HG02759 (cell line): ENCODE data around the gene SECTM1.
"Not testable (repeated sequence)": the region's sequence is repeated elsewhere in the genome, so short reads cannot be mapped to it uniquely, and the experiment has no call there.

ENCODE experiments used
- ATAC-seq: cut with Tn5 transposase; IDR thresholded peaks from one replicate; pipeline ENCODE4 v1.9.1; 2021; ENCODE audit warnings: mild to moderate bottlenecking, moderate library complexity; ENCODE audit not compliant: unreplicated experiment

The SECTM1 gene

DNA sequence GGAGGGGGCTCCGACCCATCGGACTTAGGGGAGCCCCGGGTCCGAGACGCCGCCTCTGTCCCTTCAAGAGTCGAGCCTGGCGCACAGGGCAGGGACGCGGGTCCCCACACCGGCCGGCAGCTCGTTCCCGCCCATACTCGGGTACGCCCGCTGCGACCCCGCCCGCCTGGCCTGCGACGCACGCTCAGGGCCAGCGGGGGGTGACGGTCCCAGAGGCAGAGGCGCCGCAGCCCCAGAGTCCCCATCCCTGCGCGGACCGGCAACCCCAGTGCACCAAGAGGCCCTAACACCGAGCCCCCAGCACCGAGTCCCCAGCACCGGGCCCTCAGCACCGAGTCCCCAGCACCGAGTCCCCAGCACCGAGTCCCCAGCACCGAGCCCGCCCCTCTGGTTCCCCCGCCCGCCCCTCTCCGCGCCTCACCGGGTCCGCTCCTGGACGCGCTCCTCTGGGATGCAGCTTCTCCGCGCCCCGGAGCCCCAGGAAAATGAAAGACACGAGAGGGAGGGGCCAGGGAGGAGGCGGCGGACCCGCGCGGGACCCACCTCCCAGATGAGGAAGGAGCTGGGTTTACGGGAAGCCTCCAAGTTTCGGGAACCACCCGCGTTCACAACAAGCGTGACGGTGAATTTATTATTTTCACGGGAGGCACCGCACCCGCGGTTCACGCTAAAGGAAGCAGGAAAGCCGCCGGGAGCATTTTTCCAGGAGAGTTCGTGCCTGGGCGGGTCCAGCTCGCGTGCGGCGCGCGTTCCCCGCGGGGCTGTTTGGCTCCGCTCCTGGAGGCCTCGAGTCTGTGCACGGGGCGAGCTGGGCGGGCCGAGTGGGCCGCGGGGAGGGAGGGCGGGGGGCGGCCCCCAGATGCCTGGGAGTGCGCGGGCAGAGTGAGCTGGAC is at the start of gene SECTM1:
Gene SECTM1, minus strand, starts transcription at position 488 of the 893 bp plus-strand sequence. CDS start 6,526 bp downstream, outside the sequence.
- ATAC-seq = no peak

DNA sequence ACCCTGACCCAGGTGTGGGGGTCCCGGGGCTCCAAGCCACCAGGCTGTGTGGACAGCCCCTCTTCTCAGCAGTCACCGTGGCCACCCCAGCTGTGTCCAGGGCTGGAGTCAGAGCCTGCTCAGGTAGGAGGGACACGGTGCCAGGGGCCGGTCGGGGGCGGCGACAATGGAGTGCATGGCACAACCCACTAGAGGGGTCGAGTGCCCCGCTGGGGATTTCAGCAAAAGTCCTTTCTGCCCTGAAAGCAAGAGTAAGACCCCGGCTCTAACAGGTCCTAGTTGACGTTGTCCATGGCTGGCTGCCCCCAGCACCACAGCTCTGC is 49.3 kb upstream of the SECTM1 start:
- no peak for ATAC-seq

DNA sequence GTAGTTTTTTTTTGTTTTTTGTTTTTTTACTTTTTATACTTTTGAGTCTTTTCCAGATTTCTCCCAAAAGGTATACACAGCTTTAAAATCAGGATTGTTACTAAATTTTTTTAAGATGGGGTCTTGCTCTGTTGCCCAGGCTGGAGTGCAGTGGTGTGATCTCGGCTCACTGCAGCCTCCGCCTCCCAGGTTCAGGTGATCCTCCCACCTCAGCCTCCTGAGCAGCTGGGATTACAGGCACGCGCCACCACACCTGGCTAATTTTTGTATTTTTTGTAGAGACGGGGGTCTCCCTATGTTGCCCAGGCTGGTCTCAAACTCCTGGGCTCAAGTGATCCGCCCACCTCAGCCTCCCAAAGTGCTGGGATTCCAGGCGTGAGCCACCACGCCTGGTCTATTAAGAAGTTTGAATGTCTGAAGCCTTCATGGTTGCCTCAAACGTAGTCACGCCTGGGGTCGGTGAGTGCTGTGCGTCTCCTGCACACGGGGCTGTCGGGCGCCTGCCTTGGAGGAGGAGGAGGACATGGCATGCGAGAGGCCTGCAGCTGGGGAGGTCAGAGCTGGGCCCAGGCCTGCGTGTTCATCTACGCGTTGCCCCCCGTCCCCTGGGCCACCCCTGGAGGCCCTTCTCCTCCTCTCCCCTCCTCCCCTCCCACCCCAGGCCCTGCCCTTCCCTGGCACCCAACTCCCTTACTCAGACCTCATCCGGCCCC is 48.8 kb upstream of the SECTM1 start:
- not testable (repeated sequence) for ATAC-seq

DNA sequence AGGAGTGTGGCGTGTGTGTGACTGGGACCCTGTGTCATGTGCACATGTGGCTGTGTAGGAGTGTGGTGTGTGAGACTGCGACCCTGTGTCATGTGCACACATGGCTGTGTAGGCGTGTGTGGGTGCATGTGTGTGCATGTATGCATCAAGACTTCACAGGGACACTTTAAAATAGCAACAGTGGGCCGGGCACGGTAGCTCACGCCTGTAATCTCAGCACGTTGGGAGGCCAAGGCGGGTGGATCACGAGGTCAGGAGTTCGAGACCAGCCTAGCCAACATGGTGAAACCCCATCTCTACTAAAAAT is 48.1 kb upstream of the SECTM1 start:
- ATAC-seq = not testable (repeated sequence)

DNA sequence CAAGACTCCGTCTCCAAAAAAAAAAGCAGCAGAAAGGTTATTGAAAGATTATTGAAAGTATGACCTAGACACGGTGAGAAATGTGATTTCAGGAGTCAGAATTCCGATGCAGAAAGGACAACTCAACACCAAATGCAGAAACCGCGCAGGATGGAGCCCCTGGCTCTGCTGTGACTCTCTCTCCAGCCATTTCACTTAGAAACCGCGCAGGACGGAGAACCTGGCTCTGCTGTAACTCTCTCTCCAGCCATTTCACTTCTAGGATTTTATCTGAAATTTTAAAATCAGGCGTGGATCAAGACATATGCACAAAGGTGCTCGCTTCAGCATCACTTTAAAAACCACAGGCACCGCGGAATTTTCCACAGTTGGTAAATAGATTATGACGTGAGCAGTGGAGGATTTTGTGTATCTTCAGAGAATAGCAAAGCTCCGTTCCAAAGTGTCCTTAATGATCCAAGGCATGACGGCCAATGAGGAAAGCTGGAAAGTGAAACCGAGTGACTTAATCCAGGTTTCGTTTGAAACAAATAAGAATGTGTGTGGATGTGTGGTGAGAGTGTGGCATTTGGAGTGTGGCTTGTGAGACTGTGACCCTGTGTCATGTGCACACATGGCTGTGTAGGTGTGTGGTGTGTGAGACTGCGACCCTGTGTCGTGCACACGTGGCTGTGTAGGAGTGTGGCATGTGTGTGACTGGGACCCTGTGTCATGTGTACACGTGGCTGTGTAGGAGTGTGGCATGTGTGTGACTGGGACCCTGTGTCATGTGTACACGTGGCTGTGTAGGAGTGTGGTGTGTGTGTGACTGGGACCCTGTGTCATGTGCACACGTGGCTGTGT is 47.5 kb upstream of the SECTM1 start:
- ATAC-seq = no peak

DNA sequence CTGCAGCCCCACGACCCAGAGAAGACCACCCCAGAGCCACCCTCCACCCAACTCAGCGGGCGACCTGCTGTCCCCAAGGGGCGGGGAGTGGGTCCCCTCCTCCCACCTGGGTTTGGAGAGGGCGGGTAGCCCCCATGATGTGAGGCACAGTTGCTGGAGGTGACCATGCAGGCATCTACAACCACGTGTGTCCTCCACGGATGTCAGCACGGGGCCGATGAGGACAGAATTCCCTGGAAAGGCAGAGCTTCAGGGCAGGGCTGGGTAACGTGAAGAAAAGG is 45.1 kb upstream of the SECTM1 start:
- ATAC-seq = no peak

DNA sequence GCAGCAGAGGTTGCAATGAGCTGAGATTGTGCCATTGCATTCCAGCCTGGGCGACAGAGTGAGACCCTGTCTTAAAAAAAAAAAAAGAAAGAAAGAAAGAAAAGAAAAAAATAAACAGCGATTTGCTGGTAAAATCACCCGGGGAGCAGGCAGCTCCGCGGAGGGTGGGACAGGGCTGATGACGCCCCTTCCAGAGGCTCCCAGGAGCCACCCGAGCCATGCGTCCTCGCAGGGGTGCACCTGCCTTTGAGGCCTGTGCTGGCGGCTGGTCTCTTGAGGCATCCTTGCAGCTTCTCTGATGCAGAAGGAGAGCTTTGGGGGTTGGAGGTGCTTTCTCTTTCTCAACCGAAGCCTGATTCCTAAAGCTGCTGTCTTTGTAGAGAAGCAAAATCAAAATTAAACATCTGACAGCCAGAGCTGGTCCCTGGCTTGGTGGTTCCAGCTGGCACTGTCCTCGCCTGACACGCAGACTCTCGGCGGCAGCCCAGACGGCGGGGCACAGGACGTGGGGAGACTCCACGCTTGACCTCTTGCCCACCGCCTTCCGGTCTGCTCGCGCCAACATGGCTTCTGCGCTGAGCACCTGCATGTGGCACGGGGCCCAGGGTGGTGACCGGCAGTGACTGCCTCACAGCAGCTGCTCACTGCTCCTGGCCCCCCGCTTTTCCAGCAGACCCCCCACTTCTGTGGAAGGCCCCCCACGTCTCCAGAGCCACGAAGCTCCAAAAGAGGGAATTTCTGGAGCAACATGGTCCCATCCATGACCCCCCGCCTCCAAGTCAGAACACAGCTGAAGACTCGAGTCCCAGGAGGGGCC is 44.6 kb upstream of the SECTM1 start:
- ATAC-seq = no peak

DNA sequence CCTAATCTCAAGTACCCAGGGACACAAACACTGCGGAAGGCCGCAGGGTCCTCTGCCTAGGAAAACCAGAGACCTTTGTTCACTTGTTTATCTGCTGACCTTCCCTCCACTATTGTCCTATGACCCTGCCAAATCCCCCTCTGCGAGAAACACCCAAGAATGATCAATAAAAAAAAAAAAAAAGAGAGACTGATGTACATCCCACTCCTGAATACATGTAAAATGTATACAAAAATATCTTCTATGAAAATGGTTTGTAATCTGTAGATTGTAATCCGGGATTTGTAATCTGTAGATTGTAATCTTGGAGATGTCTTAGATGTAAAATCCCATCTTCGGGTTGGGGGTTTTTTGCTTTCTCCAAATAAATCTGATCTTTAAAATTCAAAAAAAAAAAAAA is 43.7 kb upstream of the SECTM1 start:
- ATAC-seq = not testable (repeated sequence)

DNA sequence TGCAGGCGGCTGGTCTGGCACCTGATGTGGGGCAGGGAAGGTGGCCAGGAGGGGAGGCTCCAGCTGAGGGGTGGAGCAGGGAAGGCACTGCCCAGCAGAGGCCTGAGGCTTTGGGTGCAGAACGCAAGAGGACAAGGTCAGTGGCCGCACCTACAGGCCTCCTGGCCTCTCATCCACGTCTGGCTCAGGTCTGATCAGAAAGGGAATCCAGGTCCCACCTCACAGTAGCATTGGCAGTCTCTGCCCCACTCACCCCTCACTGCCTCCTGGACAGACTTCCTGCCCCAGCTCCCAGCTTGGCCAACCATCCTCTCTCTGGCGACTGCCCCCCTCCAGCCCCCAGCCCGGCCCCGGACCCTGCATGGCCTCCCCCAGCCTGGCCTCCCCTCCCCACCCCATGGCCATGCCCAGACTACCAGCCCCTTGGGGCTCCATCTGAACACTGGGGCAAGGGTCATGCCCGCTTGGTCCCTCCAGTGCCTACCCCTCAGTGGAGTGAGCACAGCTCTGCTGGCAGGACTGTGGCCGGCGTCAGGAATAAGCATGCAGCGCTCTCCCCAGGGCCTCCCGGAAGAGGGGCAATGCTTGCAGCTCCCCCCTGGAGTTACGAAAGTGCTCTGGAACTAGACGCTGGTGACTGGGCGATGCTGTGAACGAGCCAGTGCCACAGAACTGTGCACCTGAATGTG is 42.6 kb upstream of the SECTM1 start:
- ATAC-seq = no peak

DNA sequence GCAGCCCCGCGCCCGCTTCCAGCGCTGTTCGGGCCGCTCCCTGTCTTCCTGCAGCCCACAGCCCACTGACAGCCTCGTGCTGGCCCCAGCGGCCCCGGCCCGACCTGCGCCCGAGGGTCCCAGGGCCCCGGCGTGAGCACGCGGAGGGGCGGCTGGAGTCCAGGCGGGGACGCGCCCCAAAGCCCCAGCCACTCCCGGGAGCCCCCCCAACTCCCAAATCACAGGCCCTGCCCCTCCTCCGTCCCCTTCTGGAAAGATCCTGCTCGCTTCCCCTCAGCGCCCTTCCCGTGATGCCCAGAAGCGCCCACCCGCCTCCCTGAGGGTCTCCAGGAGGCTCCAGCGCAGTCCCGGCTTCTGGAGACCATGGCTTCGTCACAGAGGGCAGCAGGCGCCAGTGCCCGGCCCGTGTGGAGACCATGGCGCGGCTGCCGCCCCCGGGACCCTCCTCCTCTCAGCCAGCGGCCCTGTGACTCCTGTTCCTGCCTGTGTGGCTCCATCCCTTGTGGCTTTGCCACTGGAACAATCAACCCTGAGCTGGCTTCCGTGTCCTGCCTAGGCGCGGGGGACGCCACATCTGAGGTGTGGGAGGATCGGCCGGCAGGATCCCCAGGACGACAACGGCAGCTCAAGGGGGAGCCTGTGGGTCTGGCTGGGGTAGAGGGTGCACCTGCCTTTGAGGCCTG is 41.9 kb upstream of the SECTM1 start:
- ATAC-seq = no peak

DNA sequence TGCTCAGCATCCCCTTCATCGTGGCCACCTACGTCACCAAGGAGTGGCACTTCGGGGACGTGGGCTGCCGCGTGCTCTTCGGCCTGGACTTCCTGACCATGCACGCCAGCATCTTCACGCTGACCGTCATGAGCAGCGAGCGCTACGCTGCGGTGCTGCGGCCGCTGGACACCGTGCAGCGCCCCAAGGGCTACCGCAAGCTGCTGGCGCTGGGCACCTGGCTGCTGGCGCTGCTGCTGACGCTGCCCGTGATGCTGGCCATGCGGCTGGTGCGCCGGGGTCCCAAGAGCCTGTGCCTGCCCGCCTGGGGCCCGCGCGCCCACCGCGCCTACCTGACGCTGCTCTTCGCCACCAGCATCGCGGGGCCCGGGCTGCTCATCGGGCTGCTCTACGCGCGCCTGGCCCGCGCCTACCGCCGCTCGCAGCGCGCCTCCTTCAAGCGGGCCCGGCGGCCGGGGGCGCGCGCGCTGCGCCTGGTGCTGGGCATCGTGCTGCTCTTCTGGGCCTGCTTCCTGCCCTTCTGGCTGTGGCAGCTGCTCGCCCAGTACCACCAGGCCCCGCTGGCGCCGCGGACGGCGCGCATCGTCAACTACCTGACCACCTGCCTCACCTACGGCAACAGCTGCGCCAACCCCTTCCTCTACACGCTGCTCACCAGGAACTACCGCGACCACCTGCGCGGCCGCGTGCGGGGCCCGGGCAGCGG is 41.2 kb upstream of the SECTM1 start:
- no peak for ATAC-seq

DNA sequence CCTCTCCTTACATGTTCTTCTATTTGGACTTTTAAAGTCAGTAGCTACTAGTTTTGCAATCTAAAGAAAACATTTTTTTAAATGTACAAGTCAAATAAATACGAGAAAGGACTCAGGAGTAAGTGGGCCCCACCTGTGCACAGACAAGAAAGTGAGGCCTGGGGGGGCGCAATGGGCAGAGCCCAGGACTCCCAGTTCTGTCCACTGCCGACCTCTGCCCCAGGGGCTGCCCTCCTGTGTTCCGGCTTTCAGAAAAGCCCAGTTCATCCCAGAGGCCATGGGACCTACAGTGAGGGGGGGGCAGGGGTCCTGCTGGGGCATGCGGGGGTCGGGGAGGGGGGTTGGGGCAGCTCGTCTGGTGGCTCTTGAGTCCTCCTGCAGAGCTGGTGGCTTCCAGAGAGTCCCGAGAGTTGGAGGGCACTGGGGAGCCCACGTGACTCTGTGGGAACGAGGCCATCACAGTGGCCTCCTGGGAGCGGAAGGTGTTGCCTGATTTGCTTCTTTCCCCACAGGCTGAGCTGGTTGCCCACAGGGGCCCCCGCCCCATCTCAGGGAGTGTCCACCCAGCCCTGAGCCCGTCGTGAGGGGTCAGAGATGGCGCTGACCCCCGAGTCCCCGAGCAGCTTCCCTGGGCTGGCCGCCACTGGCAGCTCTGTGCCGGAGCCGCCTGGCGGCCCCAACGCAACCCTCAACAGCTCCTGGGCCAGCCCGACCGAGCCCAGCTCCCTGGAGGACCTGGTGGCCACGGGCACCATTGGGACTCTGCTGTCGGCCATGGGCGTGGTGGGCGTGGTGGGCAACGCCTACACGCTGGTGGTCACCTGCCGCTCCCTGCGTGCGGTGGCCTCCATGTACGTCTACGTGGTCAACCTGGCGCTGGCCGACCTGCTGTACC is 40.4 kb upstream of the SECTM1 start:
- no peak for ATAC-seq

DNA sequence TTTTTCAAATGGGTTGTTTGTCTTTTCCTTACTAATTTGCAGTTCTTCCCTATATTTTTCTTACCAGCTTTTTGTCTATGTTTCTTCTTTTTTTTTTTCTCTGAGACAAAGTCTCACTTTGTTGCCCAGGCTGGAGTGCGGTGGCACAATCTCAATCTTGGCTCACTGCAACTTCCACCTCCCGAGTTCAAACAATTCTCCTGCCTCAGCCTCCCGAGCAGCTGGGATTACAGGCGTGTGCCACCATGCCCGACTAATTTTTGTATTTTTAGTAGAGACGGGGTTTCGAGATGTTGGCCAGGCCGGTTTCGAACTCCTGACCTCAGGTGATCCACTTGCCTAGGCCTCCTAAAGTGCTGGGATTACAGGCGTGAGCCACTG is 39.5 kb upstream of the SECTM1 start:
- not testable (repeated sequence) for ATAC-seq

DNA sequence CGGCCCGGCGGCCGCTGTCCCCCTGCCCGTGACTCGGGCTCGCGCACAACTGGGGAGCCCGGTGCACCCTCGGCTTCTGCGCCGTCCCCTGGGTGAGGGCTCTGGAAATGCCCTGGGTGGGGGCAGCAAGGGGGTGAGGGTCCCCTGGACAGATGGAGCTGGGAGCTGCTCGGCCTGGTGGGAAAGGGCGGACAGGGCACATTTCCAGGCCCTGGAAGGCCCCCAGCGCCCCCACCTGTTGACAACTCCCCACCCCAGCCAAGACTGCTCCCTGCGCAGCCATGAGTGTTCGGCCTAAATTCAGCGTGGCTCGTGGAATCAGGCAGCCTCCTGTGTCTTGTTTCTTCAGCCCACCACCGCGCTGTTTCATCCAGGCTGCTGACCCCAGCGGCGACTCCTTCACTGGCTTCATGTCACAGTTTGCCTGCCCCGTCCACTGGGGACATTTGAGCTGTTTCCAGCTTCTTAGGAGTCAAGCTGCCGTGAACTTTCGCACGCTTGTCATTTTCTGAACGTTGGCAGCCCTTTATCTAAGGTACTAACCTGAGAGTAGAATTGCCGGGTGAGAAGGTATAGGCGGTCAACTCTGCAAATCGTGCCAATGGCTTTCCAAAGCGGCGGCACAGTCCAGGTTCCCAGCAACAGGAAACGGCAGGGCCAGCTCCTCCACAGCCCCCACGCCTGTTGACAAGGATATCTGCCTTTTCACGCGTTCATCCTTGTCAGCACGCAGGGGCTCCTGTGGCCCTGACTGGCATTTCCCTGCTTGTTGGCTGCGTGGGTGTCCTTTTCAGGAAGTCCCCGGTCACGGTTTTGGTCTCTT is 38.9 kb upstream of the SECTM1 start:
- no peak for ATAC-seq

DNA sequence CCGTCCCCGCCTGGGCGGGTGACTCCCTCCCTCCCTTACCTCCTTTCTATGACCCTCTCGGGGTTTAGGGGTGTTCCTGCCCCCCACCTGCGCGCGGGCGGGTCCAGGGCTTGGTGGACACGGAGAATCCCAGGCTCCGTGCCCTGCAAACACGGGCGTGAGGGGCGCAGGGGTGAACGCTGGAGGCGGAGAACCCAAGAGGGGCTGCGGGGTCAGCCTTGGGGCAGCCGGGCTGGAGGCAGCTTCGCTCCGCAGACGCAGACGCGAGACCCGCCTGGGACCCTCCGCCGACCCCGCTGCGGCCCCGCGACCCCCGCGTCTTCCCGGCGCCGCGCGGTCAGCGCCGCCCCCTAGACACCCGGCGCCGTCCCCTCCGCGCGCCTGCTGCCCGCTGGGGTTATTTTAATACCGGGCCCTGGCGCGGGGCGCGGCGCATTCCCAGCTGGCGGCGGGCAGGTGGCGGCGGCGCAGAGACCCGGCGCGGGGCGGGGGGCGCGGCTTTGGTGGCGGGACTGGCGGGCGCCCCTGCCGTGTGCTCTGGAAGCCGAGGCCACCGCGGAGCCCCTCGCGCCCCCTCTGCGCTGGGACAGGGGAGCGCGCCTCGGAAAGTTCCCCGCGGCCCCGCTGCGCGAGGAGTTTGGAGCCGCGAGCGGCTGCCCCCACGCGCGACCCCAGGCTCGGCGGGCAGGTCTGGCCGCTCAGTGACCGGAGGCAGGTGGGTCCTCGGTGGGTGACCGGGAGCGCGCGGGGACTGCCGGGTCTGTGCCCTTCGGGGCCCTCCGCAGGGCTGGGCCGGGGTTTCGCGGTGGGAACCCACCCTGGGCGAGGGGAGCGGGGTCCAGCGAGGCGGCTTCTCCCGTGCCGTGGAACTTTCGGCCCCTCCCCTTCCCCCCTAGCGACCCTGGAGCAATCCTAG is 38.0 kb upstream of the SECTM1 start, which contains the start of gene UTS2R:
Gene UTS2R, plus strand, starts transcription at position 433 of the 916 bp plus-strand sequence. CDS start 2,560 bp downstream, outside the sequence.
- ATAC-seq = no peak
